ENCODE results near the gene LRRC74B.

LRRC74B gene

GRCh38 chr22:21015466-21016006, 30.2 kb upstream of the LRRC74B start:
- H3K9me3 ChIP-seq (ENCODE audit: control insufficient read depth, low read length) = no peaks in the 10 kb centered on the region
- H3K36me3 ChIP-seq (ENCODE audit: control insufficient read depth, insufficient read depth, low read length) = no peaks in the 10 kb centered on the region
- TF ChIP-seq, protein P1, sequence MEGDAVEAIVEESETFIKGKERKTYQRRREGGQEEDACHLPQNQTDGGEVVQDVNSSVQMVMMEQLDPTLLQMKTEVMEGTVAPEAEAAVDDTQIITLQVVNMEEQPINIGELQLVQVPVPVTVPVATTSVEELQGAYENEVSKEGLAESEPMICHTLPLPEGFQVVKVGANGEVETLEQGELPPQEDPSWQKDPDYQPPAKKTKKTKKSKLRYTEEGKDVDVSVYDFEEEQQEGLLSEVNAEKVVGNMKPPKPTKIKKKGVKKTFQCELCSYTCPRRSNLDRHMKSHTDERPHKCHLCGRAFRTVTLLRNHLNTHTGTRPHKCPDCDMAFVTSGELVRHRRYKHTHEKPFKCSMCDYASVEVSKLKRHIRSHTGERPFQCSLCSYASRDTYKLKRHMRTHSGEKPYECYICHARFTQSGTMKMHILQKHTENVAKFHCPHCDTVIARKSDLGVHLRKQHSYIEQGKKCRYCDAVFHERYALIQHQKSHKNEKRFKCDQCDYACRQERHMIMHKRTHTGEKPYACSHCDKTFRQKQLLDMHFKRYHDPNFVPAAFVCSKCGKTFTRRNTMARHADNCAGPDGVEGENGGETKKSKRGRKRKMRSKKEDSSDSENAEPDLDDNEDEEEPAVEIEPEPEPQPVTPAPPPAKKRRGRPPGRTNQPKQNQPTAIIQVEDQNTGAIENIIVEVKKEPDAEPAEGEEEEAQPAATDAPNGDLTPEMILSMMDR (IDR thresholded peaks at IDR 0.05) = no peak
- H3K4me1 ChIP-seq = no peaks in the 10 kb centered on the region
- no peak overlapping the region for H3K27ac ChIP-seq
- H3K9ac ChIP-seq = no peak overlapping the region
- no peak overlapping the region for H3K4me2 ChIP-seq (ENCODE audit: low read length)
- no peaks in the 10 kb centered on the region for H3K79me2 ChIP-seq
- no peak overlapping the region for H2AFZ ChIP-seq
- no peaks in the 10 kb centered on the region for H3K27me3 ChIP-seq (ENCODE audit: control insufficient read depth, insufficient read depth, low read length)
- H3K4me3 ChIP-seq (ENCODE audit: low read depth, low read length) = no peak overlapping the region

DNA sequence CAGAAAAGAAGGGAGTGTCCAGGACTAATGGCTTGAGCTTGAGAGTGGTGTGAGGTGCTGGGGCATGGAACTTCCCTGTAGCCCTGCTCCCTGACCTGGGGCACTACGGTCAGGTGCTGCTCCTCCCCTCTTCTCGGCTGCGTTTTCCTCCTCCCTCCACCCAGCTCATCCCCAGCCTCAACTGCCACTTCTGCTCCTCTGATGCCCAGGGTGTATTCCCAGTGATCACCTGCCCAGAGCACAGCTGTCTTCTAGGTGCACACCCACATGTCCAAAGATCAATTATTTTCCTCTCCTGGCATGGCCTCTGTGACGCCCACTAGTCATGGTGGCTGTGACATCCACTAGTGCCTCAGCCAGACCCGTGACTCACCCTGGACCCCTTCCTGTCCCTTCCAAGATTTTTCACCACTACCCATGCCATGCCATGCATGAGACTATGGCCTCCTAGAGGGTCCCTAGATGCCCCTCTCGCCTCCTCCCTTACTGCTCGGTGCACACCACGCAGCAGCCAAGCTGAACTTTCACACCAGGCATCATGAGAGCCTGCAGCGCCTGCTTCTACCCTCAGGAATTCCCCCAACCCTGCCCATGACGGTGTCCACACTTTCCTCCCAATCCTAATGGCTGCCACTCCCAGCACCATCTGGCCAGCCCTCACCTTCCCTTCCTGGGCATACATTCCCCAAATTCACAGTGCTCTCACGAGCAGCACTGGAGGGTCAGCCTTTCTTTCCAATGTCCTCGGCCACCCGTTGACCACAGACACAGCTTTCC, 28.9 kb upstream of the LRRC74B start:
- Histone ChIP-seq H3K9me3 (ENCODE audit: control insufficient read depth, low read length) (no peaks in the 10 kb centered on the region), H3K79me2 (no peaks in the 10 kb centered on the region), H3K36me3 (ENCODE audit: control insufficient read depth, insufficient read depth, low read length) (no peaks in the 10 kb centered on the region), H3K27ac (no peak overlapping the region), H3K9ac (no peak overlapping the region), H2AFZ (no peak overlapping the region), H3K4me1 (no peaks in the 10 kb centered on the region), H3K4me2 (ENCODE audit: low read length) (no peak overlapping the region), H3K27me3 (ENCODE audit: control insufficient read depth, insufficient read depth, low read length) (no peaks in the 10 kb centered on the region), H3K4me3 (ENCODE audit: low read depth, low read length) (no peak overlapping the region)
- TF ChIP-seq, protein P1 (IDR thresholded peaks at IDR 0.05) = no peak

GRCh38 chr22:21018314-21018713, 27.4 kb upstream of the LRRC74B start:
- no peaks in the 10 kb centered on the region for H3K9me3 ChIP-seq (ENCODE audit: control insufficient read depth, low read length)
- TF ChIP-seq, protein P1 (IDR thresholded peaks at IDR 0.05) = no peak
- H3K79me2 ChIP-seq = no peaks in the 10 kb centered on the region
- no peaks in the 10 kb centered on the region for H3K36me3 ChIP-seq (ENCODE audit: control insufficient read depth, insufficient read depth, low read length)
- H3K27ac ChIP-seq = no peak overlapping the region
- no peak overlapping the region for H3K4me3 ChIP-seq (ENCODE audit: low read depth, low read length)
- H2AFZ ChIP-seq = no peak overlapping the region
- H3K9ac ChIP-seq = no peak overlapping the region
- no peaks in the 10 kb centered on the region for H3K27me3 ChIP-seq (ENCODE audit: control insufficient read depth, insufficient read depth, low read length)
- H3K4me1 ChIP-seq = no peaks in the 10 kb centered on the region
- H3K4me2 ChIP-seq (ENCODE audit: low read length) = no peak overlapping the region

- Histone ChIP-seq H3K4me1 (no peaks in the 10 kb centered on the region), H3K4me2 (ENCODE audit: low read length) (no peak overlapping the region), H3K4me3 (ENCODE audit: low read depth, low read length) (no peak overlapping the region), H3K36me3 (ENCODE audit: control insufficient read depth, insufficient read depth, low read length) (no peaks in the 10 kb centered on the region), H3K27me3 (ENCODE audit: control insufficient read depth, insufficient read depth, low read length) (no peaks in the 10 kb centered on the region), H3K9me3 (ENCODE audit: control insufficient read depth, low read length) (no peaks in the 10 kb centered on the region), H3K79me2 (no peaks in the 10 kb centered on the region), H3K9ac (no peak overlapping the region), H2AFZ (no peak overlapping the region), H3K27ac (no peak overlapping the region)
- TF ChIP-seq, protein P1 (IDR thresholded peaks at IDR 0.05) = no peak
These were observed 24.8 kb upstream of the LRRC74B start for GRCh38 chr22:21020802-21021429.
